M059J (cell line): Measurements from ENCODE around the gene C9. TPM values are rescaled to one million over a fixed set of nuclear protein-coding genes. Genes with fewer than 3 reads are reported as not detected.
"Not testable (repeated sequence)": the region's sequence is repeated elsewhere in the genome, so short reads cannot be mapped to it uniquely, and the experiment has no call there.

Experiments
- DNase-seq: peaks from one replicate; pipeline ENCODE4 v3.0.0-alpha.2; 2012; ENCODE audit warnings: low read depth
- total RNA-seq: library from RNA; depleted of rRNA; stranded (reverse); fragments of >200 nt; shearing (Covaris generic); gene quantifications from 2 replicates; pipeline ENCODE4 v1.2.3, GENCODE V29; 2014

Gene C9
- total RNA-seq, 1 experiment from 2014 or later: not detected

DNA sequence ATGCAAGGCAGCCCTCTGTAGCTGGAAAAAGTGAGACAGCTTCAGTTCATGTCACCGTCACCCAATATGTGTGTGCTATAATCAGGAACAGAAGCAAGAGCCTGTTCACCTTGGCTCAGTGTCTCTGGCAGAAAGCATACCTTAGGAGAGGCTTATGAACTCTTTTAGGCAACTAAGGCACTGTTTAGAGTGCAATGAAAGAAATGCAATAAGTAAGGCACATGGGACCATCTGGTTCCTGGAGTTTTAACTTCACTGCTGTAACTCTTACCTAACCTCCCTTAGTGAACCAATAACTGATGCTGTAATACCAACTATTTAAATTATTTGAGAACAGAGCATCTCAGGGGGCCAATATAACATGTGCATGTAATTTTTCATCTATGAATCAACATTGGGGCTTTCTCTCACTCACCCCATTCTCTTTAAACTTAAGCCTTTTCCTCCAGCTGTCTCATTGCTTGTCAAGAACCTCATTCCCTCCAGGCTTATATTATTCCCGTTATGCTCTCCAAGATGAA is 32.4 kb downstream of the C9 start:
- no peak for DNase-seq

DNA sequence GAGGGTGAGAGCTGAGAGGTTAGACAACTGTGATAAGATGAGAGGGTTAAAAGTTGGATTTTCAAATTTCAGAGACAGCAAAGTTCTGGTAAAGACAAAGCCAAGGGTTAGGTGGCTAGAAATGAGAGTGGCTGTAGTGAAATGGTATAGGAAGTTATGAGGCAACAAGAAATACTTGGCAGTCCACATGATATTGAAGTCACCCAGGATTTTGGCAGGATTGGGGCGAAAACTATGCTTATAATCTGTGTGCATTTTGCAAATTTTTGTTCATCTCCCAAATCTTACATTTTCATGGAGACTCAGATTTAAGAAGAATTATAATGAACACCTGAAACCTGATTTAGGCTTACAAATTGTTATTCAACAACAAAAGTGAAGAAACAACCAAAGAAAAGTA is 35.6 kb downstream of the C9 start:
- no peak for DNase-seq

DNA sequence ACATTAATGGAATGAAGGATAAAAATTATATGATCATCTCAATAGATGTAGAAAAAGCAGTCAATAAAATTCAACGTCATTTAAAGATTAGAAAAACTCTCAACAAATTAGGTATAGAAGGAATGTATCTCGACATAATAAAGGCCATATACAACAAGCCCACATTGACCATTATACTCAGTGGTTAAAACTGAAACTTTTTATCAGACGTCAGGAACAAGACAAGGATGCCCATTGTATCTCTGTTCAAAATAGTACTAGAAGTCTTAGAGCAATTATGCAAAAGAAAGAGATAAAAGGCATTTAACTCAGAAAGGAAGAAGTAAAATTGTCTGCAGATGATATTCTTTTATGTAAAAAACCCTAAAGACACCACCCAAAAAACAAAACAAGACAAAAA is 40.8 kb downstream of the C9 start:
- no peak for DNase-seq

GRCh38 chr5:39319395-39319794 is 44.9 kb downstream of the C9 start:
- DNase-seq: no peak

- not testable (repeated sequence) for DNase-seq
Observed at GRCh38 chr5:39316464-39316863, 47.8 kb downstream of the C9 start.

- DNase-seq: no peak
Observed at GRCh38 chr5:39315995-39316394, 48.3 kb downstream of the C9 start.

GRCh38 chr5:39314591-39314990 is 49.7 kb downstream of the C9 start:
- DNase-seq: no peak

- DNase-seq: no peak
Observed at GRCh38 chr5:39309534-39309933, 54.8 kb downstream of the C9 start.

GRCh38 chr5:39302472-39302871 is 61.8 kb downstream of the C9 start:
- DNase-seq: no peak

- no peak for DNase-seq
Observed at GRCh38 chr5:39301406-39301805, 62.9 kb downstream of the C9 start.

- DNase-seq: no peak
Observed at GRCh38 chr5:39299962-39300361, 64.3 kb downstream of the C9 start.

DNA sequence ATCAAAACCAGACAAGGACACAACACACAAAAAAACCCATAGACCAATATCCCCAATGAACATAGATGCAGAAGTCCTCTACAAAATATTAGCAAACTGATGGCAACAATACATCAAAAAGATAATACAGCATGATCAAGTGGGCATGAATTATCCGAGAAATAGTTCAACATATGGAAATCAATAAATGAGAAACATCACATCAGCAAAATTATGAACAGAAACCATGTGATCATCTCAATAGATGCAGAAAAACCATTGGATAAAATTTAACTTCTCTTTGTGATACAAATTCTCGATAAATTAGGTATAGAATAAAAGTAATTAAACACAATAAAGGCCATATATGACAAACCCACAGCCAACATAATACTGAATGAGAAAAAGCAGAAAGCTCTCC is 69.6 kb downstream of the C9 start:
- DNase-seq: no peak

DNA sequence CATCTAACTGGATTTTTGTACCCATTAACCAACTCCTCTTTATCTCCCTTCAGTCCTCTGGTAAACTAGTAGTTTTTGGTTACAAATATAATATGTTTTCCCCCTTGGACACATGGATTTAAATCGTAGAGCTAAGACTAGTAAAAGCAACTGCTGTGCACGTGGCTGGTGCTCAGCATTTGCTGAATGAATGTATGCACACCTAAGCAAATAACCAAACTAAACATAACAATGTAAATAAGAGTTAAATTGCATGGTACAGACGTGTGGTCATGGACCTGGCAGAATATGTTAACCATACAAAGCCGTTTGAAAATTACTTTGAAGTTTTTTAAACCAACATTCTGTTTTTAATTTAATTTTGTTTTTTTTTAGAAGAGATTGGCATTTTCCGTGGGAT is 79.7 kb downstream of the C9 start:
- DNase-seq: no peak

GRCh38 chr5:39283231-39283818 is 81.0 kb downstream of the C9 start:
- peak; percentile 80 for DNase-seq

- DNase-seq: no peak
Observed at GRCh38 chr5:39282561-39282960, 81.7 kb downstream of the C9 start.

DNA sequence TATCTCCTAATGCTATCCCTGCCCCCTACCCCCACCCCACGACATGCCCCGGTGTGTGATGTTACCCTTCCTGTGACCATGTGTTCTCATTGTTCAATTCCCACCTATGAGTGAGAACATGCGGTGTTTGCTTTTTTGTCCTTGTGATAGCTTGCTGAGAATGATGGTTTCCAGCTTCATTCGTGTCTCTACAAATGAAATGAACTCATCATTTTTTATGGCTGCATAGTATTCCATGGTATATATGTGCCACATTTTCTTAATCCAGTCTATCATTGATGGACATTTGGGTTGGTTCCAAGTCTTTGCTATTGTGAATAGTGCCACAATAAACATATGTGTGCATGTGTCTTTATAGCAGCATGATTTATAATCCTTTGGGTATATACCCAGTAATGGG is 88.4 kb downstream of the C9 start:
- not testable (repeated sequence) for DNase-seq

- peak; percentile 31 for DNase-seq
Observed at GRCh38 chr5:39274398-39275085, 89.8 kb downstream of the C9 start.

- no peak for DNase-seq
Observed at GRCh38 chr5:39273314-39273954, 90.9 kb downstream of the C9 start.

- not testable (repeated sequence) for DNase-seq
Observed at GRCh38 chr5:39272869-39273231, 91.4 kb downstream of the C9 start.

GRCh38 chr5:39270225-39270848 is 94.0 kb downstream of the C9 start:
- no peak for DNase-seq

- no peak for DNase-seq
Observed at GRCh38 chr5:39267186-39267585, 97.1 kb downstream of the C9 start.

GRCh38 chr5:39266442-39266841 is 97.9 kb downstream of the C9 start:
- peak; percentile 75 for DNase-seq

GRCh38 chr5:39264528-39264927 is 99.8 kb downstream of the C9 start:
- no peak for DNase-seq
